PFSK-1 (cell line): ENCODE data around the gene CCDC192.

ENCODE experiments used
- POLR2AphosphoS5 ChIP-seq: IDR thresholded peaks from 2 replicates; pipeline ENCODE4 v1.6.1; 2012; ENCODE audit warnings: low read depth, mild to moderate bottlenecking, control low read depth, low read length, moderate library complexity
- SIN3A ChIP-seq: IDR thresholded peaks from 2 replicates; pipeline ENCODE4 v1.6.1; 2012; ENCODE audit warnings: mild to moderate bottlenecking, low read length, moderate library complexity, borderline replicate concordance; ENCODE audit not compliant: insufficient read depth
- TF ChIP-seq, protein P1 (sequence below), 2 experiments: IDR thresholded peaks; 2 replicates each; pipeline versions ENCODE4 v1.6.1 to v1.8.0; 2011 to 2012; ENCODE audit warnings: low read depth in 2 of 2, low read length in 2 of 2, control low read depth in 1 of 2, inconsistent platforms in 1 of 2, mild to moderate bottlenecking in 1 of 2, moderate library complexity in 1 of 2; ENCODE audit not compliant: insufficient read depth in 1 of 2

- TF ChIP-seq POLR2AphosphoS5 (no peak), SIN3A (no peak)
- TF ChIP-seq, protein P1, sequence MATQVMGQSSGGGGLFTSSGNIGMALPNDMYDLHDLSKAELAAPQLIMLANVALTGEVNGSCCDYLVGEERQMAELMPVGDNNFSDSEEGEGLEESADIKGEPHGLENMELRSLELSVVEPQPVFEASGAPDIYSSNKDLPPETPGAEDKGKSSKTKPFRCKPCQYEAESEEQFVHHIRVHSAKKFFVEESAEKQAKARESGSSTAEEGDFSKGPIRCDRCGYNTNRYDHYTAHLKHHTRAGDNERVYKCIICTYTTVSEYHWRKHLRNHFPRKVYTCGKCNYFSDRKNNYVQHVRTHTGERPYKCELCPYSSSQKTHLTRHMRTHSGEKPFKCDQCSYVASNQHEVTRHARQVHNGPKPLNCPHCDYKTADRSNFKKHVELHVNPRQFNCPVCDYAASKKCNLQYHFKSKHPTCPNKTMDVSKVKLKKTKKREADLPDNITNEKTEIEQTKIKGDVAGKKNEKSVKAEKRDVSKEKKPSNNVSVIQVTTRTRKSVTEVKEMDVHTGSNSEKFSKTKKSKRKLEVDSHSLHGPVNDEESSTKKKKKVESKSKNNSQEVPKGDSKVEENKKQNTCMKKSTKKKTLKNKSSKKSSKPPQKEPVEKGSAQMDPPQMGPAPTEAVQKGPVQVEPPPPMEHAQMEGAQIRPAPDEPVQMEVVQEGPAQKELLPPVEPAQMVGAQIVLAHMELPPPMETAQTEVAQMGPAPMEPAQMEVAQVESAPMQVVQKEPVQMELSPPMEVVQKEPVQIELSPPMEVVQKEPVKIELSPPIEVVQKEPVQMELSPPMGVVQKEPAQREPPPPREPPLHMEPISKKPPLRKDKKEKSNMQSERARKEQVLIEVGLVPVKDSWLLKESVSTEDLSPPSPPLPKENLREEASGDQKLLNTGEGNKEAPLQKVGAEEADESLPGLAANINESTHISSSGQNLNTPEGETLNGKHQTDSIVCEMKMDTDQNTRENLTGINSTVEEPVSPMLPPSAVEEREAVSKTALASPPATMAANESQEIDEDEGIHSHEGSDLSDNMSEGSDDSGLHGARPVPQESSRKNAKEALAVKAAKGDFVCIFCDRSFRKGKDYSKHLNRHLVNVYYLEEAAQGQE (IDR thresholded peaks at IDR 0.05; ENCODE audit: insufficient read depth in 1 of 2, low read depth in 2 of 2, low read length in 2 of 2), result no peak
These were observed 233.3 kb downstream of the CCDC192 start for GRCh38 chr5:127936439-127936972.
